DOHH2 (cell line): ENCODE data around the gene MKS1.

Experiments used
- EZH2phosphoT487 ChIP-seq: fragments of 200-600 bp; sonication (generic); IDR thresholded peaks from 2 replicates; pipeline ENCODE4 v1.6.1; 2017; ENCODE audit warnings: borderline replicate concordance, mild to moderate bottlenecking, antibody characterized with exemption, low read length, moderate library complexity, mixed read lengths
- TF ChIP-seq, protein P1 (sequence below): fragments of 200-600 bp; sonication (generic); IDR thresholded peaks from one replicate; pipeline ENCODE4 v1.5.1; 2014; ENCODE audit warnings: antibody characterized with exemption, mild to moderate bottlenecking, low read depth, low read length; ENCODE audit not compliant: poor library complexity, severe bottlenecking

DNA sequence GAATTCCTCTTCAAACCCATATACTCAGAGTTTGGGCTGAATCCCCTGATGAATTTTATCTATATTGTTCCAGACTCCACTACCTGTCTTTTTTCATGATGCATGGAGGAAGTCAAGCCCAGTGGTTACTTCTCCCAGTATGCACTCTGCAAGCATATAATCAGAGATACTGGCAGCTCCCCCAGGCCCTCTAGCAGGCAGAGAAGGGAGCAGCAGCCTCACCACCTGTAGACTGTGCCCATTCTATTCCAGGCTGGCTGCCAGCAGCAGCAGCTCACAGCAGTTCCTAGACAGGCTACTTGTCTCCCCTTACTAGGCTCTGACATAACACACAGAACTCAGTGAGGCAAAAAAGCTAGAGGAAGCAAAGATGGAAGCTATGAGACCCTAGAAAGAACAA, 3.4 kb downstream of the MKS1 start:
- TF ChIP-seq, protein P1, sequence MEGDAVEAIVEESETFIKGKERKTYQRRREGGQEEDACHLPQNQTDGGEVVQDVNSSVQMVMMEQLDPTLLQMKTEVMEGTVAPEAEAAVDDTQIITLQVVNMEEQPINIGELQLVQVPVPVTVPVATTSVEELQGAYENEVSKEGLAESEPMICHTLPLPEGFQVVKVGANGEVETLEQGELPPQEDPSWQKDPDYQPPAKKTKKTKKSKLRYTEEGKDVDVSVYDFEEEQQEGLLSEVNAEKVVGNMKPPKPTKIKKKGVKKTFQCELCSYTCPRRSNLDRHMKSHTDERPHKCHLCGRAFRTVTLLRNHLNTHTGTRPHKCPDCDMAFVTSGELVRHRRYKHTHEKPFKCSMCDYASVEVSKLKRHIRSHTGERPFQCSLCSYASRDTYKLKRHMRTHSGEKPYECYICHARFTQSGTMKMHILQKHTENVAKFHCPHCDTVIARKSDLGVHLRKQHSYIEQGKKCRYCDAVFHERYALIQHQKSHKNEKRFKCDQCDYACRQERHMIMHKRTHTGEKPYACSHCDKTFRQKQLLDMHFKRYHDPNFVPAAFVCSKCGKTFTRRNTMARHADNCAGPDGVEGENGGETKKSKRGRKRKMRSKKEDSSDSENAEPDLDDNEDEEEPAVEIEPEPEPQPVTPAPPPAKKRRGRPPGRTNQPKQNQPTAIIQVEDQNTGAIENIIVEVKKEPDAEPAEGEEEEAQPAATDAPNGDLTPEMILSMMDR = peak; percentile 26
- TF ChIP-seq EZH2phosphoT487 = no peak
